Endothelial cell of umbilical vein (primary cell): ENCODE data around the gene HLA-DQA2.

Source experiments
- CTCF ChIP-seq, 2 donors: IDR thresholded peaks; 1 replicate in 1 of 2; 2 replicates in 1 of 2; pipeline ENCODE4 v1.5.1; 2011; ENCODE audit warnings: low read length in 2 of 2, mild to moderate bottlenecking in 2 of 2, moderate library complexity in 2 of 2, control low read depth in 1 of 2, inconsistent platforms in 1 of 2, low read depth in 1 of 2; ENCODE audit not compliant: insufficient read depth in 1 of 2; ENCODE audit errors: extremely low read depth in 1 of 2
- EZH2 ChIP-seq: IDR thresholded peaks from 2 replicates; pipeline ENCODE4 v1.6.1; 2012; ENCODE audit warnings: borderline replicate concordance, low read depth, mild to moderate bottlenecking, moderate library complexity, low read length, inconsistent platforms; ENCODE audit not compliant: severe bottlenecking
- GATA2 ChIP-seq: IDR thresholded peaks from 2 replicates; pipeline ENCODE4 v1.7.0; 2011; ENCODE audit warnings: low read depth, mild to moderate bottlenecking, moderate library complexity, mixed read lengths, low read length; ENCODE audit not compliant: insufficient read length, insufficient read depth
- JUN ChIP-seq: IDR thresholded peaks from 2 replicates; pipeline ENCODE4 v1.6.1; 2011; ENCODE audit warnings: borderline replicate concordance, low read depth; ENCODE audit not compliant: insufficient read length, insufficient read depth
- POLR2A ChIP-seq: IDR thresholded peaks from 2 replicates; pipeline ENCODE4 v1.6.1; 2012; ENCODE audit warnings: low read depth, mild to moderate bottlenecking, control low read depth, low read length

GRCh38 chr6:32741031-32741960 lies at the start of gene HLA-DQA2:
- TF ChIP-seq CTCF (IDR thresholded peaks at IDR 0.05; ENCODE audit: extremely low read depth in 1 of 2, insufficient read depth in 1 of 2, low read depth in 1 of 2, low read length in 2 of 2) (no peak), POLR2A (no peak), EZH2 (no peak), JUN (no peak), GATA2 (no peak)
